Endometrium (tissue), 2 donors: ENCODE data around the gene TMEM231.
"Not testable (repeated sequence)": the region's sequence is repeated elsewhere in the genome, so short reads cannot be mapped to it uniquely, and the experiment has no call there.

ENCODE experiments used
- FAIRE-seq: peaks from 2 replicates; lab custom pipeline; 2012; peaks lifted over from hg19 to GRCh38; lab: Jason Lieb, UNC
- donor health status: control.
- donor health status: control.

TMEM231 gene

GRCh38 chr16:75566758-75567255 is 10.8 kb upstream of the TMEM231 start:
- FAIRE-seq = no peak

DNA sequence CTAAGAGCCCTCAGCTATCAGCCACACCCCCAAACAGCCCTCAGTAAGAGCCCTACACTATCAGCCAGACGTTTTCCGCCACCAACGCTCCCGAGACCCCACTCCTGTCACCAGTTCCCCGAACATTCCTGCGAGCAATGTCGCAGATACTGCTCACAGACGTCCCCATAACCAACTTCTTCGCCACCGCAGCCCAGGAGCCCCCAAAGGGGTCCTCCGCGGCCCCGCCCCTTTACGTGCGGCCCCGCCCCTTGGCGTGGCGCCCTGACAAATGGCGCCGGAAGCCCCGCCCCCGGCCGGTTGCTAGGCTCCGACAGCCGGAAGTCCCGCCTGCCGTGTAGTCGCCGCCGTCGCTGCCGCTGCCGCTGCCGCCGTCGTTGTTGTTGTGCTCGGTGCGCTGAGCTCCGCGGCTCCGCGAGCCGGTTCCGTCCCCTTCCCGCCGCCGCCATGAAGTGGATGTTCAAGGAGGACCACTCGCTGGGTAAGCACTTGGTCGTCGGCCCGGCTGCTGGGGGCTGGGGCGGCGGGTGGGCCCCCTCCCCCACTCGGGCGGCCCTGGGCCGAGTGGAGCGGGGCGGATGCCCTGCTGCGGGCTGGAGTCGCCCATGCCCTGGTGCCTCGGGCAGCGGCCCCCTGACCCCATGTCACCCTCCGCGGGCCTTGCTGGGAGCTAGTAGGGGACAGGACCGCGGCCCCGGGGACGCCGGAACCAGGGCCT is 10.1 kb upstream of the TMEM231 start, which contains the start of gene GABARAPL2:
GABARAPL2 (plus strand) TSS at position 340 of the 718 bp plus-strand sequence; CDS start at position 448, 108 bp downstream.
- no peak for FAIRE-seq

DNA sequence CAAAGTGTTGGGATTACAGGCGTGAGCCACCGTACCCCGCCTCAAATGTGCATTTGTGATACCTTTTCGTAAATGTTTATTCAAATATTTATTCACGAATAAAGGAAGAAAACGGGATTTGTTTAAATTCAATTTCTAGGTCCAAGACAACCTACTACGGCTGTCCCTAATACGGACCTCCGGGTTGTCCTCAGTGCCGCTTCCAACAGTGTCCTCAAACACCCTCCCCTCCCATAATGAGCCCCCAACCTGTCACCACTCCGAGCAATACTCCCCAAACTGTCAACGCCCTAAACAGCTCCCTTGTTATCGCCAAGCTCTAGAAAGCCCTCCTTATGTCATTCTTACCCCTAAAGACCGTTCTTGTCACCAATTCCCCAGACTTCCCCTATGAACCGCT is 9.6 kb upstream of the TMEM231 start:
- no peak for FAIRE-seq

GRCh38 chr16:75559564-75560372 is 3.7 kb upstream of the TMEM231 start:
- FAIRE-seq = no peak

DNA sequence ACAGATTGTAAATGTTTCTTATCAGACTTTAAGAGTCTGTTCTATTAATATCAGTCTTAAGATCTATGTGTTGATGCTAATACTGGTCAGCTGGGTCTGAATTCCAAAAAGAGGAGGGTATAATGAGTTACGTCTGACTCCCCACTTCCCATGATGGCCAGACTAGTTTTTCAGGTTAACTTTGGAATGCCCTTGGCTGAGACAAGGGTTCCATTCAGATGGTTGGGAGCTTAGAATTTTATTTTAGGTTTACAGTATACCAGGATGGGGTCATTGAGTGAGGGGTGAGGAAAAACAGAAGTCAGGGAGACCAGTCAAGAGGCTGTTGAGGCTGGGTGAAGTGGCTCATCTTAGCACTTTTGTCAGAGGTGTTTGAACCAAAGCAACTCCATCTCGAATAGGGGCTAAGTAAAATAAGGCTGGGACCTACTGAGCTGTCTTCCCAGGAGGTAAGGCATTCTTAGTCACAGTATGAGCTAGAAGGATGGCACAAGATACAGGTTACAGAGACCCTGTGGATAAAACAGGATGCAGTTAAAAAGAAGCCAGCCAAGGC is 2.9 kb upstream of the TMEM231 start:
- FAIRE-seq = no peak

- no peak for FAIRE-seq
Observed at GRCh38 chr16:75556431-75556950, 439 bp upstream of the TMEM231 start.

DNA sequence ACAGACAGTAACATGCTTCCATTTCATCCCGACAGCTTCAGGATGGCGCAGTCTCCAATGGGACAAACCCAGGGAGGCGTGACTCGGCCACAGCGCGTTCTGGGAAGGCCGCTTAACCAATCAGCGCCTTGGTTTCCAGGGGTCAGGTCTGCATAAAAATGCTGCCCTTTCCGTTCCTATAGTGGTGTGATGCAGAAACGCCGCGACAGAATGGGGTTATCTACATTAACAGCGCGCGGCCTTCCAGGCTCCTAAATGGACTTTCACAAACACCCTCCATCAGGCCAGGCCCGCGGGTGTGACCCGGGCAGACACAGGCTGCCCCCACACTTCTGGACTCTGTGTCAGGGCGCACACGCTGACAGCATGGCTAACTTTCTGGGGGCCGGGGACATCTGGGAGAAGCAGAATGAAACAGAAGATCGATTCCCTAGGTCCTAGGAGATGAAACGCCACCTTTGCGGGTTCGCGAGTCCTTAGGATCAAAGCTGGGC is 792 bp downstream of the TMEM231 start:
- FAIRE-seq = peak; percentile 53

GRCh38 chr16:75552951-75553350 is 3.1 kb downstream of the TMEM231 start:
- no peak for FAIRE-seq

DNA sequence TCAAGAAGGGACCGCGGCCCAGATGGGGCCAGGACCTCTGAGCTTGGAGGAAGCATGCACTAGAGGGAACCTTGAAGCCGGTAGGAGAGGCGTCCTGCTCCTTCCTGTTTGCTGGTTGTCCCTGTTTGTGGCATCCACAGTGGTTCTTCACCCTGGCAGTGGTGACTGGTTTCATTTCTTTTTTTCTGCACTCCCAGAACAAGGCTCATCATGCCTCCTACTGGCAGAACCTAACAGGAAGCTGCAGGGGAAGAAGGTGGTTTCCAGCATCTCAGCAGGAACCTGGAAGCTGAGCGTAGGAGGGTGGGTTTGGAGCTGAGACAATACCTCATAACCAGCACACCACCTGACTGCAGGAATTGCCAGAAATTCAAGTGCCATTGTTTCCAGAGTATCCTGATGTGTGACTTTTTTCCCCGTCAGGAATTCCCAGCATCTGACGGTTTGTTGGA is 5.8 kb downstream of the TMEM231 start:
- no peak for FAIRE-seq

DNA sequence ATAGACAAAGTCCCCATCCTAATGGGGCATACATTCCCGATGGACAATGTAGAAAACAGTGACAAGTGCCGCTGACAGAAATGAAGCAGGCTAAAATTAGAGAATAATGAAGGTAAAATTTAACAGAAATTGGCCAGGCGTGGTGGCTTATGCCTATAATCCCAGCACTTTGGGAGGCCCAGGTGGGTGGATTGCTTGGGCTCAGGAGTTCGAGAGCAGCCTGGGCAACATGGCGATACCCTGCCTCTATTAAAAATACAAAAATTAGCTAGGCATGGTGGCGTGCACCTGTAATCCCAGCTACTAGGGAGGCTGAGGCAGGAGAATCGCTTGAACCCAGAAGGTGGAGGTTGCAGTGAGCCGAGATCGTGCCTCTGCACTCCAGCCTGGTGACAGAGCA is 7.6 kb downstream of the TMEM231 start:
- FAIRE-seq = not testable (repeated sequence)

DNA sequence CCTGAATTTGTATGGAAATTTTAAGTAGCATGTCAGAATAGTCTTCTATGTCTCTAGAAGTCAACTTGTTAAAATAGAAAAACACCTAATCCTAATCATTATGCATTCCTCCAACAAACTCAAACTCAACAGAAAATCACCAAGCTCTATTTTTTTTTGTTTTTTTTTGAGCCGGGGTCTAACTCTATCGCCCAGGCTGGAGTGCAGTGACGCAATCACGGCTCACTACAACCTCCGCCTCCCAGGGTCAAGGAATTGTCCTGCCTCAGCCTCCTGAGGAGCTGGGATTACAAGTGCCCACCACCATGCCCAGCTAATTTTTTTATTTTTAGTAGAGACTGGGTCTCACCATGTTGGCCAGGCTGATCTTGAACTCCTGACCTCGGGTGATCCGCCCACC is 9.8 kb downstream of the TMEM231 start:
- FAIRE-seq = no peak

- not testable (repeated sequence) for FAIRE-seq
Observed at GRCh38 chr16:75545879-75546278, 10.2 kb downstream of the TMEM231 start.

DNA sequence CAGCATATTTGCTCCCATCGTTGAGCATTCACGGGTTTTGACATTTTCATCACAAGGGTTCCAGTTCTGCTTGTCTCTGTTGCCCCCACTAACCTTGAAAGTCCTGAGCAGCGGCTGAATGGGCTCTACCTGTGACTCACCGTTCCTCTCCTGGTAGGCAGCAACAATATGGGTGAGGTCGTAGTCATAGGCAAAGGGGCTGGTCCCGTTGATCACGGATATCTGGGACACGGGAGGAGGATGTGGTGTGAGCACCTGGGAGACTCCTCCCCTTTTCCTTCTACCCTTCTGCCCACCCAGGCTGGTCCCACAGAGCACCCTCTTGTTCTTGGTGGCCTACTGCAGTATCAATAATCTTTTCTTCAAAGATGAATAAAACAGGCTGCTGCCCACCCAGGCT is 13.6 kb downstream of the TMEM231 start:
- not testable (repeated sequence) for FAIRE-seq

DNA sequence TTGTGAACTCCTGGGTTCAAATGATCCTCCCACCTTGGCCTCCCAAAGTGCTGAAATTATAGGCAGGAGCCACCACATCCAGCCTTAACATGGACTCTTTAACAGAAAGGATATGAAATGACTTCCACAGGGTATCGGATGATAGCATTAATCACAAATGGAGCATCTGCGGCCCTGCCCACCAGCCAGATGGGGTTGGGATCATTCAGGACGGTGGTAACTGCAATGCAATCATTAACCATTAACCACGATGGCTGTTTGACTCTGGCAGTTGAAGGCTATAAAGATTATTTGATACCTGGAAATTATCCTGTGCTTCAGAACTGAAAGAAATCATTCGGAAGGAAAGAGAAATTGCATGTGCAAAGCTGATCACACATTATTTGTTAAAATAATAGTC is 14.8 kb downstream of the TMEM231 start:
- no peak for FAIRE-seq

DNA sequence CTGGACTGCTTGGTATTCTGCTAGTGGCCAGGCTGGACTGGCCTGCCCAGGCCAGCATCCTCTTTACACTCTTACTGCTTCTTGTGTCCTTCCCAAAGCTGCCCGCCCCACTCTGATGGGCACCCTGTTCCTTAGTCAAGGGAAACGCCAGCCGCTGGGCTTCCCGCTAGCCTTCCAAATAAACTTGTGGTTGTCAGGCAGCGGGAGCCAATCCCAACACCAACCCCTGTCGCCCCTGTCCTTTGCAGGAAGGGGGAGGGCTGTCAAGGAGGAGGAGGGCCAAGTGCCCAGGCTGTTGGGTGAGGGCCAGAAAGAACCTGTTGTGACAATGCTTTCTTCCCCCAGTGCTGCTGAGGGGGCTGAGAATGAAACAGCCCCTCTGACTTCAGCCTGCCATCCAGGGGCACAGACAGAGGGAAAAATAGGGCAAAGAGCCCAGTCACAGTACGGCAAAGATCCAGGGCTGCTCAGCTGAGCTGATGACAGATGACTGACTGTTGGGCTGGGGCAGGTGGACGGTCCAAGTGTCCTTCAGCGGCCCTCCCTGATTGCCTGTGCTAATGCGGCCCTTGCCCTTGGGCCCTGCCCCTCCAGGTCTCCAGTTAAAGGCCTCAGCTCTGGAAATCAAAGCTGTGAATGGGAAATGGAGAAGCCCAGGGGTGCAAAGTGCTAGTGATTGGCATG is 17.0 kb downstream of the TMEM231 start:
- not testable (repeated sequence) for FAIRE-seq

DNA sequence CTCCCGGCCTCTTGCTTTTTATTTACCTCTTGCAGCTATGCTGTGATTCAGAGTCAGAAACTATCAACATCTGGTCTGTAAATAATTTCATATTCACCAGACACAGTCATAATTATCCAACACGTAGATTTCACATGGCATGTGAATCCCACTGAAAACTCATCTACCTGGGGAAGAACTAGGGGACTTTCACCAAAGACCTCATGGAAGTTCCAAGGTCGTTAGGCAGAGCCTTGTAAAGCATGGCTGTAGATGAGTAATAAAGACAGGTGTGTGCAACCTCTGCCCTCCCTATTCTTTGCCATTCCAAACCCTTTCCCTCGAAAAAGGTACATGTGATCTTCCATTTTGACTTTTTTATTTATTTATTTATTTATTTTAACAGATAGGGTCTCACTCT is 18.3 kb downstream of the TMEM231 start:
- no peak for FAIRE-seq

DNA sequence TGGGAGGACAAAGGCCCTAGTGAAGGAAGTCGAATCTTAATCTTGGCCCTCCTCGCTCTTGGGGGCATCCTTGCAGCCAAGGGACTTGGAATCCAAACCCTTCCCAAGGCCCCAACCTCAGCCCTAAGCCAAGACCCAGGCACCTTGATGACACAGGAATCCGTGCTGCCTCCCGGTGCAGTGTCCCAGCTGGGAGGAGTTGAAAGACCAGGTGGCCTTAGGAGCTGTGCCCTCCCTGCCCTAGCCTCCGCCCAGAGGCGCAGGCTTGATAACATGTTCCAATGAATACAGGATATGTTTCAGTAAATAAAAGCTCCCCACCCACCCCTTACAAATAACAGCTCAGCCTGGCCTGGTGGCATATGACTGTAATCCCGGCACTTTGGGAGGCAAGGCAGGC is 20.2 kb downstream of the TMEM231 start, which contains the start of gene CHST5:
CHST5 (minus strand) TSS at position 208 of the 400 bp plus-strand sequence. CDS start 5,724 bp downstream, outside the sequence.
- FAIRE-seq = no peak

- FAIRE-seq = no peak
Observed at GRCh38 chr16:75535211-75535843, 20.7 kb downstream of the TMEM231 start.

- no peak for FAIRE-seq
Observed at GRCh38 chr16:75534560-75535205, 21.4 kb downstream of the TMEM231 start.

GRCh38 chr16:75532791-75533190 is 23.3 kb downstream of the TMEM231 start:
- no peak for FAIRE-seq
